Mesenteric fat pad (tissue), 1 donor: ENCODE data around the gene BCL3. TPM values are rescaled to one million over a fixed set of nuclear protein-coding genes. Genes with fewer than 3 reads are reported as not detected.
A peak's percentile ranks its signal among the peaks of the same experiment; 100 is the strongest.
"Not testable (repeated sequence)": the region's sequence is repeated elsewhere in the genome, so short reads cannot be mapped to it uniquely, and the experiment has no call there.

Source experiments
- DNase-seq: peaks from one replicate; pipeline ENCODE4 v3.0.0-alpha.2; 2020; ENCODE audit warnings: low spot score
- long read RNA-seq: library from polyadenylated mRNA; unstranded; transcript quantifications from one replicate; pipeline ENCODE4 v2.0.0, GENCODE V29; 2020
- total RNA-seq: library from RNA; stranded (reverse); fragmentation: NEBNext Ultra II Directional; extraction: Animal tissue kit (Norgen Biotek cat#: 25700); gene quantifications from one replicate; pipeline ENCODE4 v1.2.1, GENCODE V29; 2021
- donor health status: DM: yes; HTN: yes; CAD: no.

Gene BCL3
- 73.8 TPM for total RNA-seq
- long read RNA-seq, partial matches to known transcripts: 5 of 8 reads
- long read RNA-seq, other reads (novel, unspliced or antisense): 0 of 8 reads

- DNase-seq: peak; percentile 94
These were observed at the start of gene BCL3 for GRCh38 chr19:44748426-44749254. Gene BCL3, plus strand, starts transcription at chr19:44748708. Its CDS starts 83 bp downstream, at chr19:44748791.

- no peak for DNase-seq
These were observed 48.0 kb upstream of the BCL3 start for GRCh38 chr19:44700547-44700946.

- DNase-seq: no peak
These were observed 47.3 kb upstream of the BCL3 start for GRCh38 chr19:44701228-44701627.

- no peak for DNase-seq
These were observed 45.8 kb upstream of the BCL3 start for GRCh38 chr19:44702551-44703176.

- no peak for DNase-seq
These were observed 45.0 kb upstream of the BCL3 start for GRCh38 chr19:44703336-44704078.

GRCh38 chr19:44704982-44705381 lies 43.5 kb upstream of the BCL3 start:
- DNase-seq: no peak

- DNase-seq: no peak
These were observed 43.0 kb upstream of the BCL3 start for GRCh38 chr19:44705502-44706010.

GRCh38 chr19:44706506-44707236 lies 41.8 kb upstream of the BCL3 start:
- no peak for DNase-seq

- DNase-seq: no peak
These were observed 40.7 kb upstream of the BCL3 start for GRCh38 chr19:44707794-44708193.

- DNase-seq: no peak
These were observed 39.6 kb upstream of the BCL3 start for GRCh38 chr19:44708940-44709339.

GRCh38 chr19:44709434-44710266 lies 38.9 kb upstream of the BCL3 start:
- DNase-seq: not testable (repeated sequence)

- no peak for DNase-seq
These were observed 38.0 kb upstream of the BCL3 start for GRCh38 chr19:44710483-44710882.

- DNase-seq: no peak
These were observed 35.5 kb upstream of the BCL3 start for GRCh38 chr19:44712864-44713515.

GRCh38 chr19:44714597-44715169 lies 33.8 kb upstream of the BCL3 start:
- DNase-seq: no peak

- no peak for DNase-seq
These were observed 30.9 kb upstream of the BCL3 start for GRCh38 chr19:44717603-44718002.

- DNase-seq: no peak
These were observed 29.9 kb upstream of the BCL3 start for GRCh38 chr19:44718441-44719261.

GRCh38 chr19:44719262-44719701 lies 29.2 kb upstream of the BCL3 start:
- DNase-seq: no peak

- not testable (repeated sequence) for DNase-seq
These were observed 28.1 kb upstream of the BCL3 start for GRCh38 chr19:44720396-44720795.
